ENCODE results near the gene IFNB1.

GRCh38 chr9:21081999-21082398 is 4.3 kb upstream of the IFNB1 start:
- no peak for TF ChIP-seq CTCF (IDR thresholded peaks at IDR 0.05)
- no peak for TF ChIP-seq POLR2A (IDR thresholded peaks at IDR 0.05)
